SU-DHL-6 (cell line): Measurements from ENCODE around the gene FBXW7.

Source experiments
- CTCF ChIP-seq: fragments of 200-600 bp; sonication (generic); IDR thresholded peaks from one replicate; pipeline ENCODE4 v1.5.1; 2017; ENCODE audit warnings: antibody characterized with exemption, mild to moderate bottlenecking, low read length, moderate library complexity; ENCODE audit not compliant: insufficient read depth, poor library complexity, severe bottlenecking
- EZH2phosphoT487 ChIP-seq: fragments of 200-600 bp; sonication (generic), shearing (Covaris generic); conservative IDR thresholded peaks from 2 replicates; pipeline ENCODE4 v1.6.1; 2018; ENCODE audit warnings: mild to moderate bottlenecking, antibody characterized with exemption, low read length, moderate library complexity, mixed read lengths

GRCh38 chr4:152289941-152290340 is 246.0 kb downstream of the FBXW7 start:
- TF ChIP-seq CTCF (no peak), EZH2phosphoT487 (no peak)
